Smooth muscle cell (in vitro differentiated cells): ENCODE results near the gene LIPC. TPM values are rescaled to one million over a fixed set of nuclear protein-coding genes. Genes with fewer than 3 reads are reported as not detected.

Experiments used
- DNase-seq: peaks from one replicate; lab custom pipeline; 2025; ENCODE audit not compliant: unreplicated experiment; lab: John Stamatoyannopoulos, UW
- H2AFZ ChIP-seq: fragments of 200-600 bp; sonication (generic); 2 replicates; pipeline ENCODE4 v1.6.0; 2016; ENCODE audit warnings: antibody characterized with exemption, low read depth, mild to moderate bottlenecking
- H3F3A ChIP-seq: fragments of 200-600 bp; sonication (generic); 2 replicates; pipeline ENCODE4 v1.6.0; 2017; ENCODE audit warnings: antibody characterized with exemption, low read depth
- H3K27ac ChIP-seq: fragments of 200-600 bp; sonication (generic); 2 replicates; pipeline ENCODE4 v1.5.1; 2016; ENCODE audit warnings: low read depth, mild to moderate bottlenecking
- H3K27me3 ChIP-seq: fragments of 200-600 bp; sonication (generic); 2 replicates; pipeline ENCODE4 v1.6.1; 2016; ENCODE audit warnings: low read depth, mild to moderate bottlenecking
- H3K36me3 ChIP-seq: fragments of 200-600 bp; sonication (generic); 2 replicates; pipeline ENCODE4 v1.5.1; 2016; ENCODE audit warnings: low read depth
- H3K4me1 ChIP-seq: fragments of 200-600 bp; sonication (generic); 2 replicates; pipeline ENCODE4 v1.5.1; 2016; ENCODE audit warnings: low read depth
- H3K4me2 ChIP-seq: fragments of 200-600 bp; sonication (generic); 2 replicates; pipeline ENCODE4 v1.6.0; 2016; ENCODE audit warnings: mild to moderate bottlenecking
- H3K4me3 ChIP-seq: fragments of 200-600 bp; sonication (generic); 2 replicates; pipeline ENCODE4 v1.5.1; 2016; ENCODE audit warnings: mild to moderate bottlenecking
- H3K79me2 ChIP-seq: fragments of 200-600 bp; sonication (generic); 2 replicates; pipeline ENCODE4 v1.6.0; 2016; ENCODE audit warnings: low read depth, mild to moderate bottlenecking
- H3K9ac ChIP-seq: fragments of 200-600 bp; sonication (generic); 2 replicates; pipeline ENCODE4 v1.6.0; 2016; ENCODE audit warnings: low read depth
- H3K9me3 ChIP-seq: fragments of 200-600 bp; sonication (generic); replicated peaks from 2 replicates; pipeline ENCODE4 v1.5.1; 2016; ENCODE audit warnings: low read depth
- H4K20me1 ChIP-seq: fragments of 200-600 bp; sonication (generic); 2 replicates; pipeline ENCODE4 v1.6.0; 2016; ENCODE audit warnings: low read depth
- WGBS: methylation state at CpG from one replicate; pipeline ENCODE4 v1.1.7; 2016; ENCODE audit warnings: low lambda C conversion rate; 5-methylcytosine and 5-hydroxymethylcytosine counted together
- polyA plus RNA-seq: library from polyadenylated mRNA; unstranded; fragments of >200 nt; fragmentation: Nextera tagmentation; extraction: Ambion mirVana; gene quantifications from 2 replicates; pipeline ENCODE4 v1.2.1, GENCODE V29; 2016
- total RNA-seq: library from RNA; depleted of rRNA; stranded (reverse); fragments of >200 nt; gene quantifications from 2 replicates; pipeline ENCODE4 v1.2.3, GENCODE V29; 2014
- TF ChIP-seq, protein P1 (sequence below): fragments of 200-600 bp; sonication (generic); IDR thresholded peaks from 2 replicates; pipeline ENCODE4 v1.5.1; 2017; ENCODE audit warnings: borderline replicate concordance, mild to moderate bottlenecking, antibody characterized with exemption; ENCODE audit not compliant: insufficient read depth, poor library complexity, severe bottlenecking

LIPC gene
- total and polyA plus RNA-seq, 2 experiments from 2014 or later = not detected

DNA sequence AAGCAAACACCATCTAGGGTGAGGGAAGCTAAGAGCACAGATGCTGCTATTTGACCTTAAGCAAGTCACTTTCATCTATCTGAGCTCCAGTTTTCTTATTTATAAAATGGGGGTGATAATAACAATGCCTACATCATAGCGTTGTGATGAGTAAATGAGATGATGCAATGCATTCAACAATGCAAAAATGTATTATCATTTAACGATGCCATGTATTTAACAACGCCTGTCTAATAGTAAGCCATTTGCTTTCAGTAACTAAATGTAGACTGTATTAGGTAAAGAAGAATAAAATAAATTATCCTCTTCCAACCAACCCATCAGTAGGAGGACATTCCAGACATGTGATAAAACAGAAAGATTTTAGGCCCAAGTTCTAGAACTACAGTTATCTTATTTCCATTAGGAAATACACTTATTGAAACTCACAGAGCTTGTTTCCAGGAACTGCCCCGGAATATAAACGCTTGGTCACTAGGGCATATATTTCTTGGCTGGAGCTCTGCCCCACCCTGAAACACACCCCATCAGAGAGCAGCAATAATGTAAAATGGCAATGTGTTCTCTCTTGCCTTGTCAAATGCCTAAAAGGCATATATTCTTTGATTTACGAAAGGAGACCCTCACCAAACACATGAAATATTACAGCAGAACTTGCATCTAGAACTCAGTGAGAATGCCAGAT lies 128.3 kb downstream of the LIPC start:
- Histone ChIP-seq H3K9me3 (no peaks in the 10 kb centered on the region), H4K20me1 (no peaks in the 10 kb centered on the region), H3K9ac (no peak overlapping the region), H3F3A (no peaks in the 10 kb centered on the region), H3K4me1 (peaks cover 8% of the 10 kb centered on the region), H3K36me3 (no peaks in the 10 kb centered on the region), H3K27ac (no peak overlapping the region), H3K27me3 (no peaks in the 10 kb centered on the region), H3K4me2 (no peak overlapping the region), H3K79me2 (no peaks in the 10 kb centered on the region), H2AFZ (no peak overlapping the region), H3K4me3 (no peak overlapping the region)
- DNase-seq = no peak
- 77% methylated on average over 6 of the region's 6 CpGs for WGBS
- TF ChIP-seq, protein P1, sequence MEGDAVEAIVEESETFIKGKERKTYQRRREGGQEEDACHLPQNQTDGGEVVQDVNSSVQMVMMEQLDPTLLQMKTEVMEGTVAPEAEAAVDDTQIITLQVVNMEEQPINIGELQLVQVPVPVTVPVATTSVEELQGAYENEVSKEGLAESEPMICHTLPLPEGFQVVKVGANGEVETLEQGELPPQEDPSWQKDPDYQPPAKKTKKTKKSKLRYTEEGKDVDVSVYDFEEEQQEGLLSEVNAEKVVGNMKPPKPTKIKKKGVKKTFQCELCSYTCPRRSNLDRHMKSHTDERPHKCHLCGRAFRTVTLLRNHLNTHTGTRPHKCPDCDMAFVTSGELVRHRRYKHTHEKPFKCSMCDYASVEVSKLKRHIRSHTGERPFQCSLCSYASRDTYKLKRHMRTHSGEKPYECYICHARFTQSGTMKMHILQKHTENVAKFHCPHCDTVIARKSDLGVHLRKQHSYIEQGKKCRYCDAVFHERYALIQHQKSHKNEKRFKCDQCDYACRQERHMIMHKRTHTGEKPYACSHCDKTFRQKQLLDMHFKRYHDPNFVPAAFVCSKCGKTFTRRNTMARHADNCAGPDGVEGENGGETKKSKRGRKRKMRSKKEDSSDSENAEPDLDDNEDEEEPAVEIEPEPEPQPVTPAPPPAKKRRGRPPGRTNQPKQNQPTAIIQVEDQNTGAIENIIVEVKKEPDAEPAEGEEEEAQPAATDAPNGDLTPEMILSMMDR = no peak

DNA sequence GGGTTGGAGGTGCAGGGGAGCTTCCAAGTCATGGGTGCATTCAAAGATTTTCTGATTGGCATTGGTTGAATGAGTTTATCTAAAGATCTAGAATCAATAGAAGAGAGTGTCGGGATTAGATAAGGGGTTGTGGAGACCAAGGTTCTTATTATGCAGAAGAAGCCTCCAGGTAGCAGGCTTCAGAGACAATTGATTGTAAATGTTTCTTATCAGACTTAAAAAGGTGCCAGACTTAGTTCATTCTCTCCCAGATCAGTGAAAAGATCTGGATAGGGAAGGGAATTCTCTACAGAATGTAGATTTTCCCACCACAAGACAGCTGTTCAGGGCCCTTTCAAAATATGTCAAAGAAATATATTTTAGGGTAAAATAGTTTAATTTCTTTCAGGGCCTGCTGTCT lies 129.5 kb downstream of the LIPC start:
- H3K27me3 ChIP-seq = no peaks in the 10 kb centered on the region
- no peaks in the 10 kb centered on the region for H3K9me3 ChIP-seq
- H3K9ac ChIP-seq = no peak overlapping the region
- no peaks in the 10 kb centered on the region for H4K20me1 ChIP-seq
- no peak overlapping the region for H3K4me2 ChIP-seq
- H3K4me1 ChIP-seq = no peaks in the 10 kb centered on the region
- no peak for DNase-seq
- WGBS = 0% methylated on average over 1 of the region's 1 CpG
- H3F3A ChIP-seq = no peaks in the 10 kb centered on the region
- no peaks in the 10 kb centered on the region for H3K79me2 ChIP-seq
- no peak overlapping the region for H3K4me3 ChIP-seq
- TF ChIP-seq, protein P1 = no peak
- H3K36me3 ChIP-seq = no peaks in the 10 kb centered on the region
- no peak overlapping the region for H2AFZ ChIP-seq
- H3K27ac ChIP-seq = no peak overlapping the region

DNA sequence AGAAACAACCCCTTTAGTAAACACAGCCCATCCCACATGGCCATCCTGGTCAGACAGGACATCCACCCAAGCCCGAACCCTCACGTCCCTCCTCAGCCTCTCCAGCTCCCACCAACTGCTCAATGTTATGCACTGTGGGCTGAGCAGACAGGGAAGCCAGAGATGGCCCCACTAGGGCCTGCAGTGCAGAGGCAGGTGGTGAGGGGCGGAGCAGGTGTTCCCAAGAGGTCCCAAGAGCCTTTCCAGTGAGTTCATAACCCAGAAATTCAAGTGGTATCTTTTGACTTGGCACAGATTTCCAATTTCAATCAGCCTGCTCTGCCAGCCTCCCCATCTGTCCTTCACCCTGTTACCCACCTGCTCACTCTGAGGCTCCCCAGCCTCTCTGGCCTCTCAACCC lies 130.3 kb downstream of the LIPC start:
- H3K4me2 ChIP-seq = no peak overlapping the region
- 72% methylated on average over 3 of the region's 3 CpGs for WGBS
- TF ChIP-seq, protein P1 = no peak

DNA sequence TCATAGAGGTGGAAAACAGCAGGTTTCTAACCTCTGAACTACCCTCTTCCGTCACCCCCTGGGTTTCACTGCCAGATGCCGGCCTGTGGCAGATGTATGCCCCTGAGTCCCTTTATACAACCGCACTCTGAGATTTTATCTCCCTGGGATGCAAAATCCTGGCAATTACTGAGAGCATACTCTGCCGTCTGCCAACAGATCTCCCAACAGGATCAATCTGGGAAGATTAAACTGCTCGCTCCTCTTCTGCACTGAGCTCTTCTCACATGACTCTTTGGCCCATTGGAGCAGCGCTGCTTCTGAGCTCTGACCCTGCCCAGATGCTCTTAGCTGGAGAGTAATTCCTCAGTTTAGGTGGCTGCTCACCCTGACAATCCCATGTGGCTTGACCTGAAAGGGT lies 133.2 kb downstream of the LIPC start:
- Histone ChIP-seq H4K20me1 (no peaks in the 10 kb centered on the region), H3K79me2 (no peaks in the 10 kb centered on the region), H3K27ac (no peak overlapping the region), H3K36me3 (no peaks in the 10 kb centered on the region), H3K4me2 (no peak overlapping the region), H3K4me3 (no peak overlapping the region), H3F3A (no peaks in the 10 kb centered on the region), H2AFZ (no peak overlapping the region), H3K9me3 (no peaks in the 10 kb centered on the region), H3K9ac (no peak overlapping the region), H3K27me3 (no peaks in the 10 kb centered on the region), H3K4me1 (no peaks in the 10 kb centered on the region)
- TF ChIP-seq, protein P1 = no peak
- no peak for DNase-seq
- WGBS = 88% methylated on average over 5 of the region's 6 CpGs

More for the DNA sequence above, 130.3 kb downstream of the LIPC start:
- Histone ChIP-seq H4K20me1 (no peaks in the 10 kb centered on the region), H3K9me3 (no peaks in the 10 kb centered on the region), H3K27ac (no peak overlapping the region), H2AFZ (no peak overlapping the region), H3K4me3 (no peak overlapping the region), H3K4me1 (no peaks in the 10 kb centered on the region), H3K36me3 (no peaks in the 10 kb centered on the region), H3K79me2 (no peaks in the 10 kb centered on the region), H3K27me3 (no peaks in the 10 kb centered on the region), H3F3A (no peaks in the 10 kb centered on the region), H3K9ac (no peak overlapping the region)
- DNase-seq = no peak
